T-helper 9 cell (primary cell): ENCODE measurements around the gene TMPO.
A peak's percentile ranks its signal among the peaks of the same experiment; 100 is the strongest.
"Not testable (repeated sequence)": the region's sequence is repeated elsewhere in the genome, so short reads cannot be mapped to it uniquely, and the experiment has no call there.

ENCODE experiments used
- DNase-seq: peaks from one replicate; pipeline ENCODE4 v3.0.0-alpha.2; 2020
- total RNA-seq, 2 donors: gene quantifications; one replicate each; lab custom pipeline; 2026; lab: John Stamatoyannopoulos, UW

The TMPO gene
- 138 to 268 reads per million in 2 donors for total RNA-seq

GRCh38 chr12:98515287-98516110 is at the start of gene TMPO:
Gene TMPO, plus strand, starts transcription at chr12:98515590. Its CDS starts 278 bp downstream, at chr12:98515868.
- DNase-seq: peak; percentile 90

GRCh38 chr12:98465950-98466602 is 49.3 kb upstream of the TMPO start:
- DNase-seq: no peak

GRCh38 chr12:98466640-98467400 is 48.6 kb upstream of the TMPO start:
- no peak for DNase-seq

GRCh38 chr12:98469109-98469508 is 46.3 kb upstream of the TMPO start:
- no peak for DNase-seq

GRCh38 chr12:98470469-98471082 is 44.8 kb upstream of the TMPO start:
- DNase-seq: no peak

GRCh38 chr12:98471085-98471484 is 44.3 kb upstream of the TMPO start:
- no peak for DNase-seq

- DNase-seq: no peak
Measured at GRCh38 chr12:98475565-98475908, 39.9 kb upstream of the TMPO start.

GRCh38 chr12:98478606-98479005 is 36.8 kb upstream of the TMPO start:
- DNase-seq: no peak

GRCh38 chr12:98483621-98484503 is 31.5 kb upstream of the TMPO start:
- DNase-seq: no peak

- no peak for DNase-seq
Measured at GRCh38 chr12:98485792-98486340, 29.5 kb upstream of the TMPO start.

GRCh38 chr12:98488416-98488815 is 27.0 kb upstream of the TMPO start:
- DNase-seq: not testable (repeated sequence)

- DNase-seq: no peak
Measured at GRCh38 chr12:98489176-98489575, 26.2 kb upstream of the TMPO start.

- peak; percentile 81 for DNase-seq
Measured at GRCh38 chr12:98490501-98491453, 24.6 kb upstream of the TMPO start.

GRCh38 chr12:98492580-98493140 is 22.7 kb upstream of the TMPO start:
- DNase-seq: no peak

- DNase-seq: not testable (repeated sequence)
Measured at GRCh38 chr12:98501266-98501629, 14.1 kb upstream of the TMPO start.

GRCh38 chr12:98503342-98503591 is 12.1 kb upstream of the TMPO start:
- DNase-seq: peak; percentile 72

GRCh38 chr12:98503592-98504367 is 11.6 kb upstream of the TMPO start:
- DNase-seq: peak; percentile 94

- DNase-seq: no peak
Measured at GRCh38 chr12:98504368-98504617, 11.1 kb upstream of the TMPO start.

- no peak for DNase-seq
Measured at GRCh38 chr12:98509063-98509462, 6.3 kb upstream of the TMPO start.

- DNase-seq: not testable (repeated sequence)
Measured at GRCh38 chr12:98511806-98512205, 3.6 kb upstream of the TMPO start.
